ENCODE data around the gene SLC25A21.

- TF ChIP-seq EP300 (IDR thresholded peaks at IDR 0.05) (no peak), CTCF (IDR thresholded peaks at IDR 0.05) (no peak)
Measured at GRCh38 chr14:37143475-37143874, 28.9 kb downstream of the SLC25A21 start.
